Measurements from ENCODE around the gene NRIP1. TPM values are rescaled to one million over a fixed set of nuclear protein-coding genes. Genes with fewer than 3 reads are reported as not detected.
A peak's percentile ranks its signal among the peaks of the same experiment; 100 is the strongest.

NRIP1 gene
- total and polyA plus RNA-seq, 10 donors = 5.2 to 67.8 (median 51.8) TPM

DNA sequence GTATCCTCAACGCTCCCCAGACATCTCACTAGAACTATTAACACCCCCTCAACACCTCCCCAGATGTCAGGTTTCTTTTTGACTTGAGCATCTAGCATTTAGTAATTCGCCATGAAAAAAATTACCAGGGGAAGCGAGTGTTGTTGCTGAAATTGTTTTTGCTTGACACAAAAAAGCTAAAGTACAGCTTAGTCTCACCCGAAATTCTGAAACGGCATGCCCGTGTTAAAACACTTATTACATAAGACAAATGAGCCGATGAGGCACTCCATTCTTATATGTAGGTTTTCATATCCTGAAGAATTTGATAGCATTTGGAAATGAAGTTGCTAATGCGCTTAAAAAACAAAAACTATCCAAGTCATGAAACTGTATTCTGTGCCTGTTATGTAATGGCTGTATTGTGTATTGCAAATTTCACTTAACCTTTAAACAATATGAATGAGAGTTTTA lies 1.3 kb upstream of the NRIP1 start:
- TF ChIP-seq POLR2A (IDR thresholded peaks at IDR 0.05) = no peak
- TF ChIP-seq POLR2AphosphoS5 (IDR thresholded peaks at IDR 0.05) = no peak
- TF ChIP-seq, protein P1, sequence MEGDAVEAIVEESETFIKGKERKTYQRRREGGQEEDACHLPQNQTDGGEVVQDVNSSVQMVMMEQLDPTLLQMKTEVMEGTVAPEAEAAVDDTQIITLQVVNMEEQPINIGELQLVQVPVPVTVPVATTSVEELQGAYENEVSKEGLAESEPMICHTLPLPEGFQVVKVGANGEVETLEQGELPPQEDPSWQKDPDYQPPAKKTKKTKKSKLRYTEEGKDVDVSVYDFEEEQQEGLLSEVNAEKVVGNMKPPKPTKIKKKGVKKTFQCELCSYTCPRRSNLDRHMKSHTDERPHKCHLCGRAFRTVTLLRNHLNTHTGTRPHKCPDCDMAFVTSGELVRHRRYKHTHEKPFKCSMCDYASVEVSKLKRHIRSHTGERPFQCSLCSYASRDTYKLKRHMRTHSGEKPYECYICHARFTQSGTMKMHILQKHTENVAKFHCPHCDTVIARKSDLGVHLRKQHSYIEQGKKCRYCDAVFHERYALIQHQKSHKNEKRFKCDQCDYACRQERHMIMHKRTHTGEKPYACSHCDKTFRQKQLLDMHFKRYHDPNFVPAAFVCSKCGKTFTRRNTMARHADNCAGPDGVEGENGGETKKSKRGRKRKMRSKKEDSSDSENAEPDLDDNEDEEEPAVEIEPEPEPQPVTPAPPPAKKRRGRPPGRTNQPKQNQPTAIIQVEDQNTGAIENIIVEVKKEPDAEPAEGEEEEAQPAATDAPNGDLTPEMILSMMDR (IDR thresholded peaks at IDR 0.05 in 8 of 11, conservative IDR thresholded peaks at IDR 0.05 in 3 of 11) = no peak
- Histone ChIP-seq H3K9me3 (no peaks in the 10 kb centered on the region), H3K4me3 (peak overlapping the region; percentile 67 to 87 (median 72)), H3K27me3 (replicated peaks in 1 of 7) (no peaks in the 10 kb centered on the region), H3K4me1 (peaks cover 5 to 45% (median 33%) of the 10 kb centered on the region in 6 donors), H3K36me3 (no peaks in the 10 kb centered on the region), H3K27ac (peak overlapping the region; percentile 92 to 99 (median 97))
- intact Hi-C loops (cut with DNase I; ENCODE audit: low total_unique reads) = loop anchor here (10.0 kb wide), 1 partner anchor 681 kb away; the partner anchor contains the start of gene HSPA13
- no peak for DNase-seq
- WGBS, 5 donors = 0 to 2% (median 1%) methylated on average over 8 of the region's 8 CpGs

DNA sequence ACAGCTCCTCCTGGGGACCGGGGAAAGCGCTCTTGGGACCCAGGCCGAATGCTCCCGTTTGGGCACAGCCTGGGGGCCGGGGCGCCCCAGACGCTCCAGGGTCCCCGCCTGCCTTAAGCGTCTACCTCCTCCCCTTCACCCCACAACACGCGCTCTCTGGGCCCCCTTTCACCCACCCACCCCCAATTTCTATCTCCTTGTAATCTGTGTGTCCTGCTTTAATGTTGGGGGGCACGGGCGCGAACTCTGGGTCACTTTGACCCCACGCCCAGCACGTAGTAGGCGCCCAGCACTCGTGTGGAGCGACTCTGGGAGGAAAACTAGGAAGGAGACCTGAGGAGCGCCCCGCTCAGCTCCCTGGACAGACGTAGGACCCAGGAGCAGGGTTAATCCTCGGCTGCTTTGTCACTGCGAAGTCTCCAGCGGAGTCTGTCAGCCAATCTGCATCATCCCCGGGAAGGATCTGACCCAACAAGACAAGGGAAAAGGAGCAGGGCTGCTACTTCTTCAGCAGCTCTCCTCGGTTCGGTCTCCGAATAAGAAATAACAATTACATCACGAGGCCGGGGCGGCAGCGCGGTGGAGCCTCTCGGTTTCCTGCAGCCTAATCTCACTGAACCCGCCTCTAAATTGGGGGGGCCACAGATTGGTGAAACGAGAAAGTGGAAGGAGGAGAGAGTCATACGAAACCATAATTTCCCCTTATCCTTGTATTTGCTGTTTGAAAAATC lies 757 bp upstream of the NRIP1 start:
- peak; percentile 31 to 94 (median 91) for TF ChIP-seq POLR2AphosphoS5 (IDR thresholded peaks at IDR 0.05)
- TF ChIP-seq, protein P1 (IDR thresholded peaks at IDR 0.05 in 8 of 11, conservative IDR thresholded peaks at IDR 0.05 in 3 of 11) = no peak
- peak in 1 of 3 donors; percentile 86 for TF ChIP-seq POLR2A (IDR thresholded peaks at IDR 0.05)
- intact Hi-C loops (cut with DNase I; ENCODE audit: low total_unique reads) = loop anchor here (10.0 kb wide), 1 partner anchor 681 kb away; the partner anchor contains the start of gene HSPA13
- WGBS, 5 donors = 0 to 1% (median 1%) methylated on average over 27 to 38 of the region's 38 CpGs

DNA sequence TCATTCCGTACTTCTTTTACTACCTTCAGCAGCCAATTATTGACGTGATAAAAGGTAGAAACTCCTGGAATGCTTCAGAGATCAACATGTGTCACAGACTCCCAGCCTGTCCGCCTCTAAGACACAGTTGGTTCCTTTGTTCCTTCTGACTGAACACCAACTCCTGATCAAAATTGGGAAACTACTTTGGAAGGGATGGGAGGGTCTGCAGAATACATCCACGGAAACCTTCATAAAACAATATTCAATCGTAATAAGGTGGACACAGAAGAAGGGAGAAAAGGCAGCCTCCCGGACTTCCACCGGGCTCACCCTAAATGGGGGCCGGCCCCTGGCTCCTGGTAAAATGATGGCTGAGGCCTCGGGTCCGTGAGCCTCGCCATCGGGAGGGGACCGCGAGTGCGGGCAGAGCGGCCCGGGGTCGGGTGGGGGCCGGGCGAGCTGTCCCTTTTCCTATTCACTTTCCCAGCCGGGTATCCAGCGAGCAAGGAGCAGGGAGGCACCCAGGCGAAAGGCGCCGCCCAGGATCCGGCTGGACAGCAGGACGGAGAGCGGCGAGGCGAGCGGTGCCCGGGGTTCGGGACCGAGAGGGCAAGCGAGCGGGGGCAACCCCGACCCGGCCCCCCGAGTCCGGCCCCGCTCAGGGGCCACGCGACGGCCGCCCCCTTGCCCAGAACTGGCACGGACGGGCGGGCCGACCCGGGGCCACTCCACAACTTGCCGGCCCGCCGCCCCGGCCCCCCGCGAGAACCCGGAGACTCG lies 805 bp downstream of the NRIP1 start:
- no peak for DNase-seq
- TF ChIP-seq, protein P1 (IDR thresholded peaks at IDR 0.05 in 8 of 11, conservative IDR thresholded peaks at IDR 0.05 in 3 of 11) = no peak
- TF ChIP-seq POLR2AphosphoS5 (IDR thresholded peaks at IDR 0.05) = peak in 1 of 3 donors; percentile 52
- no peak for TF ChIP-seq POLR2A (IDR thresholded peaks at IDR 0.05)
- intact Hi-C loops (cut with DNase I; ENCODE audit: low total_unique reads) = loop anchor here (5.0 to 10.0 kb wide), 2 partner anchors 423 to 679 kb away; partner anchors contain the start of gene HSPA13

More for the DNA sequence above, 757 bp upstream of the NRIP1 start:
- DNase-seq = peak; percentile 94
- Histone ChIP-seq H3K4me1 (peaks cover 11 to 50% (median 39%) of the 10 kb centered on the region in 6 donors), H3K9me3 (no peaks in the 10 kb centered on the region), H3K4me3 (peak overlapping the region; percentile 67 to 87 (median 72)), H3K27me3 (replicated peaks in 1 of 7) (no peaks in the 10 kb centered on the region), H3K27ac (peak overlapping the region; percentile 92 to 99 (median 97)), H3K36me3 (no peaks in the 10 kb centered on the region)

More for the DNA sequence above, 805 bp downstream of the NRIP1 start:
- H3K4me3 ChIP-seq = peak overlapping the region; percentile 70 to 87 (median 74)
- peak overlapping the region; percentile 78 to 99 (median 97) for H3K27ac ChIP-seq
- WGBS, 5 donors = 0 to 2% (median 1%) methylated on average over 20 to 58 of the region's 58 CpGs
- H3K27me3 ChIP-seq (replicated peaks in 1 of 7) = no peaks in the 10 kb centered on the region
- no peaks in the 10 kb centered on the region for H3K9me3 ChIP-seq
- peaks cover 25 to 66% (median 54%) of the 10 kb centered on the region in 6 donors for H3K4me1 ChIP-seq
- H3K36me3 ChIP-seq = no peaks in the 10 kb centered on the region

All from spleen (tissue), 11 donors.